Measurements from ENCODE around the gene LFNG.

DNA sequence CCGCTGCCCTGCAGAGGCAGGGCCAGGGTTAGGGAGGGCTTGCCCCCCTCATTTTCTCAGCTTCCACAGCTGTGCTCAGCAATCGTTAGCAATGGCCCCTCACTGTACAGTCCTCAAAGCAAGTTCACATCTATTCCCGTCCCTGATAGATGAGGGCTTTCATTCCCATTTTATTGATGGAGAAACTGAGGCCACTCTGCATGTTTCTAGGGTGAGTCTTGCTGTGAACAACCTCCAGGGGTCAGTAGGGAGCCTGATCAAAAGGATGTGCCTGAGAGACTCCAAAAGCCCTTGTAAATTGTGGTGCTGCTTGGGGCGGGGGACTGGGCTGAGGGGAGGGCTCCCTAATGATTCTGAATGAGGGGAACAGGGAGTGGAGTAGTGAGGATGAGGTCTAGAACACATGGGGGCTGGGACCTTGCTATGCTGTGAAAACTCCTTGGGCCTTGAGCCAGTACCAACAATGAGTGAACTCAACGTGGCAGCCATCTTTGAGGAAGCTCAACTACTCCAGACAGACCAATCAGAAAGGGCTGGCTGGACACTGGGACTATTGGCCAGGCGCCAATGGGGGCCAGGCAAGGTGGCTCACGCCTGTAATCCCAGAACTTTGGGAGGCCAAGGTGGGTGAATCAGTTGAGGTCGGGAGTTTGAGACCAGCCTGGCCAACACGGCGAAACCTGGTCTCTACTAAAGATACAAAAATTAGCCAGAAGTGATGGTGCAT, 36.7 kb upstream of the LFNG start:
- no peak for TF ChIP-seq FOXM1 (IDR thresholded peaks at IDR 0.05; ENCODE audit: borderline replicate concordance)
- TF ChIP-seq LEF1 (IDR thresholded peaks at IDR 0.05; ENCODE audit: borderline replicate concordance), result no peak
- TF ChIP-seq TARDBP (IDR thresholded peaks at IDR 0.05), result no peak
- TF ChIP-seq FOXK2 (IDR thresholded peaks at IDR 0.05), result no peak
- no peak for TF ChIP-seq BHLHE40 (IDR thresholded peaks at IDR 0.05; ENCODE audit: borderline replicate concordance)
- no peak for TF ChIP-seq L3MBTL2 (conservative IDR thresholded peaks at IDR 0.05)
- no peak for TF ChIP-seq PKNOX1 (IDR thresholded peaks at IDR 0.05)
- TF ChIP-seq HDGF (IDR thresholded peaks at IDR 0.05; ENCODE audit: borderline replicate concordance), result no peak
- no peak for TF ChIP-seq SP1 (IDR thresholded peaks at IDR 0.05)
- no peak for TF ChIP-seq ZNF384 (IDR thresholded peaks at IDR 0.05)

Measured in HEK293T (cell line).